SK-N-SH treated with all-trans-retinoic acid at 6 μM for 48 hours (cell line): ENCODE data around the gene CHRNA9.

Experiments used
- ATAC-seq: fragments of 200-7000 bp; cut with Tn5 transposase; 3 replicates; pipeline ENCODE4 v1.9.1; 2020; ENCODE audit warnings: mild to moderate bottlenecking, moderate library complexity
- ARNTL ChIP-seq: fragments of 450-650 bp; formaldehyde crosslinking; IDR thresholded peaks from 2 replicates; pipeline ENCODE4 v1.5.0; 2020; ENCODE audit warnings: low read depth, mild to moderate bottlenecking, moderate library complexity, borderline replicate concordance
- BACH2 ChIP-seq: fragments of 250-450 bp; sonication (Bioruptor Pico); IDR thresholded peaks from 2 replicates; pipeline ENCODE4 v1.9.0; 2021; ENCODE audit warnings: mild to moderate bottlenecking, borderline replicate concordance
- CREB5 ChIP-seq: fragments of 250-450 bp; sonication (Bioruptor Pico); IDR thresholded peaks from 2 replicates; pipeline ENCODE4 v1.5.1; 2020; ENCODE audit warnings: low read depth, mild to moderate bottlenecking, moderate library complexity
- CSRNP3 ChIP-seq: fragments of 250-450 bp; sonication (Bioruptor Pico); IDR thresholded peaks from 2 replicates; pipeline ENCODE4 v1.5.1; 2021; ENCODE audit warnings: mild to moderate bottlenecking, moderate library complexity
- ESRRG ChIP-seq: fragments of 250-450 bp; sonication (Bioruptor Pico); IDR thresholded peaks from 2 replicates; pipeline ENCODE4 v1.6.1; 2021; ENCODE audit warnings: mild to moderate bottlenecking
- GLIS3 ChIP-seq: fragments of 250-450 bp; sonication (Bioruptor Pico); IDR thresholded peaks from 2 replicates; pipeline ENCODE4 v1.5.0; 2020; ENCODE audit warnings: mild to moderate bottlenecking, moderate library complexity
- ISL1 ChIP-seq: fragments of 250-450 bp; sonication (Bioruptor Pico); IDR thresholded peaks from 2 replicates; pipeline ENCODE4 v2.1.2; 2022; ENCODE audit warnings: mild to moderate bottlenecking, moderate library complexity
- OSR1 ChIP-seq: fragments of 250-450 bp; sonication (Bioruptor Pico); IDR thresholded peaks from 2 replicates; pipeline ENCODE4 v1.8.0; 2022; ENCODE audit warnings: moderate library complexity, mild to moderate bottlenecking, inconsistent platforms
- PATZ1 ChIP-seq: fragments of 250-450 bp; sonication (Bioruptor Pico); IDR thresholded peaks from 2 replicates; pipeline ENCODE4 v1.8.0; 2020; ENCODE audit warnings: mild to moderate bottlenecking, moderate library complexity, borderline replicate concordance
- POU6F1 ChIP-seq: fragments of 250-450 bp; sonication (Bioruptor Pico); IDR thresholded peaks from 2 replicates; pipeline ENCODE4 v1.8.0; 2021; ENCODE audit warnings: low read depth, mild to moderate bottlenecking, moderate library complexity, borderline replicate concordance
- SNAI2 ChIP-seq: fragments of 250-450 bp; sonication (Bioruptor Pico); IDR thresholded peaks from 2 replicates; pipeline ENCODE4 v1.5.0; 2020; ENCODE audit warnings: mild to moderate bottlenecking, moderate library complexity
- TCF4 ChIP-seq: fragments of 250-450 bp; sonication (Bioruptor Pico); IDR thresholded peaks from 2 replicates; pipeline ENCODE4 v1.8.0; 2021; ENCODE audit warnings: mild to moderate bottlenecking, moderate library complexity, borderline replicate concordance
- TOX ChIP-seq: fragments of 250-450 bp; sonication (Bioruptor Pico); IDR thresholded peaks from 2 replicates; pipeline ENCODE4 v1.8.0; 2021; ENCODE audit warnings: mild to moderate bottlenecking, moderate library complexity, borderline replicate concordance
- TSHZ2 ChIP-seq: fragments of 250-450 bp; sonication (Bioruptor Pico); IDR thresholded peaks from 2 replicates; pipeline ENCODE4 v1.5.0; 2020; ENCODE audit warnings: mild to moderate bottlenecking, moderate library complexity
- ZC3H10 ChIP-seq: fragments of 250-450 bp; sonication (Bioruptor Pico); IDR thresholded peaks from 2 replicates; pipeline ENCODE4 v1.5.1; 2021; ENCODE audit warnings: mild to moderate bottlenecking, moderate library complexity
- ZFP3 ChIP-seq: fragments of 250-450 bp; sonication (Bioruptor Pico); IDR thresholded peaks from 2 replicates; pipeline ENCODE4 v1.5.0; 2020; ENCODE audit warnings: mild to moderate bottlenecking, moderate library complexity
- ZFP30 ChIP-seq: fragments of 450-650 bp; formaldehyde crosslinking; IDR thresholded peaks from 2 replicates; pipeline ENCODE4 v1.5.0; 2022; ENCODE audit warnings: mild to moderate bottlenecking, moderate library complexity
- ZNF565 ChIP-seq: fragments of 450-650 bp; formaldehyde crosslinking; conservative IDR thresholded peaks from 2 replicates; pipeline ENCODE4 v1.5.0; 2020; ENCODE audit warnings: low read depth, mild to moderate bottlenecking, moderate library complexity
- ZNF70 ChIP-seq: fragments of 450-650 bp; formaldehyde crosslinking; IDR thresholded peaks from 2 replicates; pipeline ENCODE4 v1.5.0; 2020; ENCODE audit warnings: mild to moderate bottlenecking, moderate library complexity
- ZNF8 ChIP-seq: fragments of 450-650 bp; formaldehyde crosslinking; IDR thresholded peaks from 2 replicates; pipeline ENCODE4 v1.5.0; 2020; ENCODE audit warnings: mild to moderate bottlenecking, moderate library complexity

CHRNA9 gene

GRCh38 chr4:40379248-40379647, 44.1 kb downstream of the CHRNA9 start:
- TF ChIP-seq ZNF70 (CRISPR knock-in tag), result no peak
- TF ChIP-seq OSR1 (CRISPR knock-in tag), result no peak
- TF ChIP-seq PATZ1 (CRISPR knock-in tag), result no peak
- TF ChIP-seq ISL1 (CRISPR knock-in tag), result no peak
- TF ChIP-seq ZC3H10 (CRISPR knock-in tag), result no peak
- TF ChIP-seq CREB5 (CRISPR knock-in tag), result no peak
- TF ChIP-seq TOX (CRISPR knock-in tag), result no peak
- TF ChIP-seq ZFP3, result no peak
- no peak for TF ChIP-seq ZNF8 (CRISPR knock-in tag)
- no peak for TF ChIP-seq BACH2 (CRISPR knock-in tag)
- TF ChIP-seq POU6F1, result no peak
- no peak for TF ChIP-seq SNAI2 (CRISPR knock-in tag)
- no peak for TF ChIP-seq ZNF565 (CRISPR knock-in tag)
- TF ChIP-seq ZFP30 (CRISPR knock-in tag), result no peak
- TF ChIP-seq TSHZ2, result no peak
- no peak for TF ChIP-seq ESRRG (CRISPR knock-in tag)
- TF ChIP-seq GLIS3 (CRISPR knock-in tag), result no peak
- TF ChIP-seq ARNTL, result no peak
- no peak for ATAC-seq

GRCh38 chr4:40380647-40381046, 45.5 kb downstream of the CHRNA9 start:
- no peak for ATAC-seq

More at GRCh38 chr4:40380647-40381046, 45.5 kb downstream of the CHRNA9 start:
- TF ChIP-seq OSR1 (CRISPR knock-in tag), result no peak
- no peak for TF ChIP-seq BACH2 (CRISPR knock-in tag)
- no peak for TF ChIP-seq ZNF8 (CRISPR knock-in tag)
- no peak for TF ChIP-seq TCF4 (CRISPR knock-in tag)
- TF ChIP-seq GLIS3 (CRISPR knock-in tag), result no peak
- TF ChIP-seq ZNF565 (CRISPR knock-in tag), result no peak
- no peak for TF ChIP-seq ZFP3
- no peak for TF ChIP-seq ISL1 (CRISPR knock-in tag)
- no peak for TF ChIP-seq ESRRG (CRISPR knock-in tag)
- TF ChIP-seq CSRNP3 (CRISPR knock-in tag), result no peak
- no peak for TF ChIP-seq CREB5 (CRISPR knock-in tag)
